HEK293 (cell line): ENCODE measurements around the gene LRP3.

Experiments used
- GFI1B ChIP-seq: fragments of 450-650 bp; formaldehyde crosslinking; IDR thresholded peaks from 2 replicates; pipeline ENCODE4 v1.5.1; 2016; ENCODE audit warnings: missing biosample characterization, missing genetic modification characterization
- SCRT1 ChIP-seq: fragments of 450-650 bp; formaldehyde crosslinking; IDR thresholded peaks from 2 replicates; pipeline ENCODE4 v1.5.1; 2016; ENCODE audit warnings: missing biosample characterization, missing genetic modification characterization, borderline replicate concordance
- TCF7L2 ChIP-seq: IDR thresholded peaks from 2 replicates; pipeline ENCODE4 v1.6.1; 2011; ENCODE audit warnings: low read depth, mild to moderate bottlenecking, inconsistent platforms, low read length, moderate library complexity, borderline replicate concordance
- TRIM28 ChIP-seq: IDR thresholded peaks from 2 replicates; pipeline ENCODE4 v1.6.1; 2011; ENCODE audit warnings: low read length, control low read depth, borderline replicate concordance
- ZNF133 ChIP-seq: fragments of 450-650 bp; formaldehyde crosslinking; IDR thresholded peaks from 2 replicates; pipeline ENCODE4 v1.5.1; 2016; ENCODE audit warnings: missing biosample characterization, missing genetic modification characterization
- TF ChIP-seq, protein P1 (sequence below): fragments of 450-650 bp; formaldehyde crosslinking; IDR thresholded peaks from 2 replicates; pipeline ENCODE4 v1.5.1; 2016; ENCODE audit warnings: missing biosample characterization, missing genetic modification characterization

DNA sequence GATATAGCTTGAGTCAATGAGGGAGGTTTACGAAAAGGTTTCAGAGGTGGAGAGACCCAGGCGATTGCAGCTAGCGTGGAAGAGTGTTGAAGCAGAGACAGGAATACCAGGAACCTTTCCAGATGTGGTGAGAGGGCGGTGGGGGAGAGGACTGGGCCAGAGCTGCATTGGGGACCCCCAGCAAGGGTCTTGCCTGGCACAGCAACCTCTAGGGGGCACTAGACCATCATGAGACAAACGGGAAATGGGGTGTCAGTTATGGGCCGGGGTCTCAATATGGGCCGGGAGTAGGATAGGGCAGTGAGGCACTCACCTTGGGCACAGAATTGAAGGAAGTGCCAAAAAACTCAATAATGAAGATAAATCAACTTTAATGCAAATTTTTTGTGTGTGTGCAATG is 2.1 kb upstream of the LRP3 start:
- no peak for TF ChIP-seq SCRT1 (tag by site-specific recombination)
- TF ChIP-seq TRIM28, result no peak
- no peak for TF ChIP-seq TCF7L2
- TF ChIP-seq, protein P1, sequence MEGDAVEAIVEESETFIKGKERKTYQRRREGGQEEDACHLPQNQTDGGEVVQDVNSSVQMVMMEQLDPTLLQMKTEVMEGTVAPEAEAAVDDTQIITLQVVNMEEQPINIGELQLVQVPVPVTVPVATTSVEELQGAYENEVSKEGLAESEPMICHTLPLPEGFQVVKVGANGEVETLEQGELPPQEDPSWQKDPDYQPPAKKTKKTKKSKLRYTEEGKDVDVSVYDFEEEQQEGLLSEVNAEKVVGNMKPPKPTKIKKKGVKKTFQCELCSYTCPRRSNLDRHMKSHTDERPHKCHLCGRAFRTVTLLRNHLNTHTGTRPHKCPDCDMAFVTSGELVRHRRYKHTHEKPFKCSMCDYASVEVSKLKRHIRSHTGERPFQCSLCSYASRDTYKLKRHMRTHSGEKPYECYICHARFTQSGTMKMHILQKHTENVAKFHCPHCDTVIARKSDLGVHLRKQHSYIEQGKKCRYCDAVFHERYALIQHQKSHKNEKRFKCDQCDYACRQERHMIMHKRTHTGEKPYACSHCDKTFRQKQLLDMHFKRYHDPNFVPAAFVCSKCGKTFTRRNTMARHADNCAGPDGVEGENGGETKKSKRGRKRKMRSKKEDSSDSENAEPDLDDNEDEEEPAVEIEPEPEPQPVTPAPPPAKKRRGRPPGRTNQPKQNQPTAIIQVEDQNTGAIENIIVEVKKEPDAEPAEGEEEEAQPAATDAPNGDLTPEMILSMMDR (tag by site-specific recombination), result no peak; the same call in 1 of the 2 replicates
- no peak for TF ChIP-seq GFI1B (tag by site-specific recombination)
- TF ChIP-seq ZNF133 (tag by site-specific recombination), result no peak
